H1 (cell line): Measurements from ENCODE around the gene GTF3C2. TPM values are rescaled to one million over a fixed set of nuclear protein-coding genes. Genes with fewer than 3 reads are reported as not detected.
A peak's percentile ranks its signal among the peaks of the same experiment; 100 is the strongest.

Experiments used
- ASH2L ChIP-seq: fragments of 200-600, 300-600 bp; sonication (generic); IDR thresholded peaks from one replicate; pipeline ENCODE4 v1.7.1; 2017; ENCODE audit warnings: low read length
- CBX5 ChIP-seq: fragments of 300-800, 300-1000 bp; sonication (generic); IDR thresholded peaks from 2 replicates; pipeline ENCODE4 v1.7.1; 2016; ENCODE audit warnings: antibody characterized with exemption, low read length, low read depth
- CHD2 ChIP-seq: IDR thresholded peaks from 2 replicates; pipeline ENCODE4 v1.6.1; 2012; ENCODE audit warnings: low read length, improper control_type of control experiment
- EGR1 ChIP-seq: IDR thresholded peaks from 2 replicates; pipeline ENCODE4 v1.6.1; 2011; ENCODE audit warnings: low read depth, low read length, borderline replicate concordance
- EP300 ChIP-seq, 2 experiments: IDR thresholded peaks; 1 replicate in 1 of 2; 2 replicates in 1 of 2; pipeline ENCODE4 v1.6.1; 2011 to 2012; ENCODE audit warnings: low read depth in 2 of 2, low read length in 2 of 2, mild to moderate bottlenecking in 2 of 2, borderline replicate concordance in 1 of 2, inconsistent platforms in 1 of 2, moderate library complexity in 1 of 2
- FOSL1 ChIP-seq: IDR thresholded peaks from 2 replicates; pipeline ENCODE4 v1.6.1; 2011; ENCODE audit warnings: mild to moderate bottlenecking, low read depth, low read length, moderate library complexity; ENCODE audit not compliant: insufficient read depth
- HDAC6 ChIP-seq: IDR thresholded peaks from one replicate; pipeline ENCODE4 v1.7.1; 2012; ENCODE audit warnings: low read depth, mild to moderate bottlenecking, inconsistent platforms, low read length, moderate library complexity
- JUND ChIP-seq: IDR thresholded peaks from 2 replicates; pipeline ENCODE4 v1.6.1; 2011; ENCODE audit warnings: mild to moderate bottlenecking, improper control_type of control experiment, low read length
- KDM4A ChIP-seq: IDR thresholded peaks from one replicate; pipeline ENCODE4 v1.7.1; 2012; ENCODE audit warnings: low read depth, mild to moderate bottlenecking, moderate library complexity, low read length, inconsistent platforms; ENCODE audit not compliant: severe bottlenecking
- KDM5A ChIP-seq: fragments of 200-600 bp; IDR thresholded peaks from 2 replicates; pipeline ENCODE4 v1.7.1; 2012; ENCODE audit warnings: mild to moderate bottlenecking, low read length, inconsistent platforms, mixed read lengths
- POLR2AphosphoS5 ChIP-seq: IDR thresholded peaks from 2 replicates; pipeline ENCODE4 v1.6.1; 2011; ENCODE audit warnings: low read depth, low read length
- RFX5 ChIP-seq: IDR thresholded peaks from 2 replicates; pipeline ENCODE4 v1.6.1; 2011; ENCODE audit warnings: low read depth, low read length, improper control_type of control experiment, borderline replicate concordance
- RNF2 ChIP-seq: fragments of 200-900, 300-1000 bp; sonication (generic); IDR thresholded peaks from 2 replicates; pipeline ENCODE4 v1.7.1; 2016; ENCODE audit warnings: borderline replicate concordance, low read depth, mild to moderate bottlenecking, antibody characterized with exemption, low read length; ENCODE audit not compliant: poor library complexity, severe bottlenecking; ENCODE audit errors: missing control alignments
- SAP30 ChIP-seq: fragments of 300-600 bp; sonication (generic); IDR thresholded peaks from 2 replicates; pipeline ENCODE4 v1.7.1; 2012; ENCODE audit warnings: low read length, moderate library complexity, mild to moderate bottlenecking, inconsistent platforms; ENCODE audit not compliant: insufficient read depth, insufficient replicate concordance
- SIN3A ChIP-seq, 2 experiments: IDR thresholded peaks in 1 of 2; conservative IDR thresholded peaks in 1 of 2; 2 replicates each; pipeline ENCODE4 v1.6.1; 2011 to 2012; ENCODE audit warnings: low read length in 2 of 2, improper control_type of control experiment in 1 of 2, low read depth in 1 of 2, mild to moderate bottlenecking in 1 of 2
- SP2 ChIP-seq: IDR thresholded peaks from 2 replicates; pipeline ENCODE4 v1.6.1; 2012; ENCODE audit warnings: mild to moderate bottlenecking, low read length, inconsistent platforms
- SP4 ChIP-seq: IDR thresholded peaks from 2 replicates; pipeline ENCODE4 v1.6.1; 2012; ENCODE audit warnings: low read length, inconsistent platforms
- TEAD4 ChIP-seq: IDR thresholded peaks from 2 replicates; pipeline ENCODE4 v1.6.1; 2012; ENCODE audit warnings: low read depth, low read length, inconsistent platforms, mixed read lengths
- YY1 ChIP-seq: IDR thresholded peaks from 2 replicates; pipeline ENCODE4 v1.6.1; 2011; ENCODE audit warnings: low read depth, mild to moderate bottlenecking, low read length
- polyA plus RNA-seq, 7 experiments: library from polyadenylated mRNA; depleted of rRNA in 3 of 7; stranded (reverse) in 5 of 7; unstranded in 2 of 7; fragments of >200 nt in 5 of 7; fragments of 200-250 nt in 2 of 7; gene quantifications; 1 replicate in 5 of 7; 2 replicates in 1 of 7; 4 replicates in 1 of 7; pipeline versions ENCODE4 v1.2.1 to v1.2.3, GENCODE V29; 2011 to 2013; ENCODE audit warnings: missing spikeins in 2 of 7, mixed read lengths in 2 of 7
- total RNA-seq: library from RNA; stranded (reverse); fragmentation: NEBNext Ultra II Directional; extraction: Animal tissue kit (Norgen Biotek cat#: 25700); gene quantifications from 2 replicates; pipeline ENCODE4 v1.2.1, GENCODE V29; 2021
- TF ChIP-seq, protein P1 (sequence below), 3 experiments: IDR thresholded peaks; 1 replicate in 2 of 3; 2 replicates in 1 of 3; pipeline versions ENCODE4 v1.5.1 to v1.6.1; 2011; ENCODE audit warnings: low read length in 3 of 3, mild to moderate bottlenecking in 3 of 3, inconsistent platforms in 2 of 3, low read depth in 1 of 3, moderate library complexity in 1 of 3; ENCODE audit not compliant: insufficient read depth in 1 of 3; ENCODE audit errors: control extremely low read depth in 1 of 3
- TF ChIP-seq, protein P2 (sequence below): IDR thresholded peaks from 2 replicates; pipeline ENCODE4 v1.6.1; 2012; ENCODE audit warnings: inconsistent platforms

Gene GTF3C2
- total and polyA plus RNA-seq, 2 of the 8 experiments (the other 6 are each of a cell fraction or from before 2014, with no cell fraction given) = 118 to 127 TPM

DNA sequence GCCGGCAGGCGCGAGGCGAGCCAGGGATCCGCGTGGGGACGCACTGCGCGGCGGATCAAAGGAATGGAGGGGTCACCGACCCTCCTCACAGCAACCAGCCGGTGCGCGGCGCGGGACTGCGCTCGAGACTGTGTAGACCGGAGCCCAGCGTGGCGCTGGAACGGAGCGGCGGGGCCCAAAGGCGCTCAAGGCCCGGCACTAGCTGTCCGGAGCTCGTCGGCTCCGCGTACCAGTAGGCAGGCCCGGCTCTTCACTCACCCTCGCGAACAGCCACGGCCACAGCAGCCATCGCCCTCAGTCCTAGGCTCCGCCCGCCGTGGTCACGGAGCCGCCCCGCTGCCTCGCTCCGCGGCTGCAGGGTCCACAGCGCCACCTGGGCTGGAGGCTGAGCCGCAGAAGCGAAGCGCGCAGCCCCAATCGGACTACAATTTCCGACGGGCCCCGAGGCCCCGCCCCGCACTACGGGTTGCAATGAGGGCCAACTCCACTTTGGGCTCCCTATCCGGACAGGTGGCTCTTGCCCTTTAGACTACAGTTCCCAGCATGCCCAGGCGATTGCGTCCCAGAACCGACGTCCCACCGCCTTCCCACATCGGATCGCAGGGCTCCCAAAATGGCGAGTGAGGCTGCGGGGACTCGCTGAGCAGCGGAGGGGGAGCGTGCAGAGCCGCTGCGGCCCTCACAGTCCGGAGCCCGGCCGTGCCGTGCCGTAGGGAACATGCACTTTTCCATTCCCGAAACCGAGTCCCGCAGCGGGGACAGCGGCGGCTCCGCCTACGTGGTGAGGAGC, 13.7 kb upstream of the GTF3C2 start, which contains the start of the genes EIF2B4 and SNX17 (continued):
- TF ChIP-seq RNF2 = no peak
- TF ChIP-seq CBX5 = no peak
- no peak for TF ChIP-seq RFX5
- no peak; the same call in 1 of the 2 replicates for TF ChIP-seq TEAD4
- peak in 1 of 2 experiments; percentile 42; a peak in 1 of 3 replicates for TF ChIP-seq EP300 (IDR thresholded peaks at IDR 0.05; ENCODE audit: borderline replicate concordance in 1 of 2, low read depth in 2 of 2, low read length in 2 of 2)
- TF ChIP-seq POLR2AphosphoS5 = peak; percentile 56; the same call in 1 of the 2 replicates
- TF ChIP-seq ASH2L = peak; percentile 76
- TF ChIP-seq SP2 = no peak
- TF ChIP-seq SP4 = peak; percentile 88
- TF ChIP-seq YY1 = peak; percentile 92
- TF ChIP-seq, protein P1, sequence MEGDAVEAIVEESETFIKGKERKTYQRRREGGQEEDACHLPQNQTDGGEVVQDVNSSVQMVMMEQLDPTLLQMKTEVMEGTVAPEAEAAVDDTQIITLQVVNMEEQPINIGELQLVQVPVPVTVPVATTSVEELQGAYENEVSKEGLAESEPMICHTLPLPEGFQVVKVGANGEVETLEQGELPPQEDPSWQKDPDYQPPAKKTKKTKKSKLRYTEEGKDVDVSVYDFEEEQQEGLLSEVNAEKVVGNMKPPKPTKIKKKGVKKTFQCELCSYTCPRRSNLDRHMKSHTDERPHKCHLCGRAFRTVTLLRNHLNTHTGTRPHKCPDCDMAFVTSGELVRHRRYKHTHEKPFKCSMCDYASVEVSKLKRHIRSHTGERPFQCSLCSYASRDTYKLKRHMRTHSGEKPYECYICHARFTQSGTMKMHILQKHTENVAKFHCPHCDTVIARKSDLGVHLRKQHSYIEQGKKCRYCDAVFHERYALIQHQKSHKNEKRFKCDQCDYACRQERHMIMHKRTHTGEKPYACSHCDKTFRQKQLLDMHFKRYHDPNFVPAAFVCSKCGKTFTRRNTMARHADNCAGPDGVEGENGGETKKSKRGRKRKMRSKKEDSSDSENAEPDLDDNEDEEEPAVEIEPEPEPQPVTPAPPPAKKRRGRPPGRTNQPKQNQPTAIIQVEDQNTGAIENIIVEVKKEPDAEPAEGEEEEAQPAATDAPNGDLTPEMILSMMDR (IDR thresholded peaks at IDR 0.05; ENCODE audit: control extremely low read depth in 1 of 3, insufficient read depth in 1 of 3, low read depth in 1 of 3, low read length in 3 of 3) = peak in 2 of 3 experiments; percentile 71 to 87; a peak in 3 of 4 replicates
- TF ChIP-seq KDM4A = peak; percentile 97
- TF ChIP-seq EGR1 = no peak
- peak in 1 of 2 experiments; percentile 89; a peak in 3 of 4 replicates for TF ChIP-seq SIN3A (conservative IDR thresholded peaks at IDR 0.05 in 1 of 2, IDR thresholded peaks at IDR 0.05 in 1 of 2; ENCODE audit: low read depth in 1 of 2, low read length in 2 of 2)
- no peak for TF ChIP-seq FOSL1
- TF ChIP-seq SAP30 = no peak
- TF ChIP-seq CHD2 = no peak
- no peak for TF ChIP-seq HDAC6
- TF ChIP-seq JUND = no peak
- TF ChIP-seq, protein P2, sequence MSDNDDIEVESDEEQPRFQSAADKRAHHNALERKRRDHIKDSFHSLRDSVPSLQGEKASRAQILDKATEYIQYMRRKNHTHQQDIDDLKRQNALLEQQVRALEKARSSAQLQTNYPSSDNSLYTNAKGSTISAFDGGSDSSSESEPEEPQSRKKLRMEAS = peak; percentile 61
- TF ChIP-seq KDM5A = peak; percentile 73
